Lower leg skin (tissue), 3 donors: ENCODE data around the gene ZFP3.
"Not testable (repeated sequence)": the region's sequence is repeated elsewhere in the genome, so short reads cannot be mapped to it uniquely, and the experiment has no call there.

Experiments used
- CTCF ChIP-seq, 3 donors: fragments of 450-650 bp; IDR thresholded peaks; one replicate each; pipeline ENCODE4 v1.5.1; 2016; ENCODE audit warnings: antibody characterized with exemption in 3 of 3, mild to moderate bottlenecking in 3 of 3, moderate library complexity in 2 of 3
- POLR2A ChIP-seq, 2 donors: fragments of 450-650 bp; IDR thresholded peaks; one replicate each; pipeline ENCODE4 v1.6.1; 2016 to 2017; ENCODE audit warnings: antibody characterized with exemption in 2 of 2, mild to moderate bottlenecking in 1 of 2, moderate library complexity in 1 of 2

- TF ChIP-seq CTCF, POLR2A (IDR thresholded peaks at IDR 0.05): not testable (repeated sequence)
Measured at GRCh38 chr17:5134571-5134970, 56.3 kb downstream of the ZFP3 start.
